Activated T-cell treated with anti-CD3 and anti-CD28 coated beads for 24 hours (primary cell): ENCODE data around the gene TPM1.
"Not testable (repeated sequence)": the region's sequence is repeated elsewhere in the genome, so short reads cannot be mapped to it uniquely, and the experiment has no call there.

Experiments
- DNase-seq: peaks from one replicate; pipeline ENCODE4 v3.0.0-alpha.2; 2020; ENCODE audit warnings: low read depth

Gene TPM1

GRCh38 chr15:63096178-63096577 lies 53.6 kb downstream of the TPM1 start:
- DNase-seq, result no peak

DNA sequence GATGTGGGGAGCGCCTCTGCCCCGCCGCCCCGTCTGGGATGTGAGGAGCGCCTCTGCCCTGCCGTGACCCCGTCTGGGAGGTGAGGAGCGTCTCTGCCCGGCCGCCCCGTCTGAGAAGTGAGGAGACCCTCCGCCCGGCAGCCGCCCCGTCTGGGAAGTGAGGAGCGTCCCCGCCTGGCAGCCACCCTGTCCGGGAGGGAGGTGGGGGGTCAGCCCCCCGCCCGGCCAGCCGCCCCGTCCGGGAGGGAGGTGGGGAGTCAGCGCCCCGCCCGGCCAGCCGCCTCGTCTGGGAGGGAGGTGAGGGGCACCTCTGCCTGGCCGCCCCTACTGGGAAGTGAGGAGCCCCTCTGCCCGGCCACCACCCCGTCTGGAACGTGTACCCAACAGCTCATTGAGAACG lies 56.4 kb downstream of the TPM1 start:
- DNase-seq, result not testable (repeated sequence)

DNA sequence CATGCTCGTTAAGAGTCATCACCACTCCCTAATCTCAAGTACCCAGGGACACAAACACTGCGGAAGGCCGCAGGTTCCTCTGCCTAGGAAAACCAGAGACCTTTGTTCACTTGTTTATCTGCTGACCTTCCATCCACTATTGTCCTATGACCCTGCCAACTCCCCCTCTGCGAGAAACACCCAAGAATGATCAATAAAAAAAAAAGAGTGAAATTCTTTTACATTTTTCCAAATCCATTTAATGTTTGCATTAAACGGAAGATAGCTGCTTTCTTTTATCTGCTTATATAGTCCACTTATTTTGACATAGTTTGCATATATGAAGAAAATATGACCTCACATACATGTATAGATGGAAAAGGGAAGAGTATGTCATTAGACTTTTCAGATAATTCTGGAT lies 57.0 kb downstream of the TPM1 start:
- DNase-seq, result not testable (repeated sequence)

DNA sequence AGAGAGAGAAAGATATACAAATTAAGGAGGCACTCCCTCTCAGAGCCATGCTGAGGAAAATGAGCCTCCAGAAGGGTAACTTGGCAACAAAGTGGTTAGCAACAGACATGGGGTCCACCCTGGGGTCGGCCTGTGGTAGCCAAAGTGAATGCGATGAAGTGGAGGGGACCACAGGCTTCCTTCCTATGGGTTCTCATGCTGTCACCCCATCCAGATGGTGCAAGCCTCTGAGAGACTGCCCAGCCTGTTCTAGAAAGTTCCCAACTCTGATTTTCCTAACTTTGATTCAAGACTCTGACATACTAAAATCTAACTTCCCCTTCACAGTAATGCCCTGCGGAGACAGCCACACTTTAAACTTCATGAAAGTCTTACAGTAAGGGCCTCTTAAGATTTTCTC lies 60.9 kb downstream of the TPM1 start:
- no peak for DNase-seq

- no peak for DNase-seq
Observed at GRCh38 chr15:63104727-63105126, 62.2 kb downstream of the TPM1 start.

GRCh38 chr15:63105354-63105753 lies 62.8 kb downstream of the TPM1 start:
- not testable (repeated sequence) for DNase-seq

GRCh38 chr15:63107895-63108546 lies 65.5 kb downstream of the TPM1 start:
- DNase-seq, result no peak

- DNase-seq, result no peak
Observed at GRCh38 chr15:63109498-63109897, 67.0 kb downstream of the TPM1 start.

GRCh38 chr15:63109920-63110319 lies 67.4 kb downstream of the TPM1 start:
- no peak for DNase-seq

- DNase-seq, result no peak
Observed at GRCh38 chr15:63110428-63111026, 68.0 kb downstream of the TPM1 start.

GRCh38 chr15:63111481-63111880 lies 68.9 kb downstream of the TPM1 start:
- DNase-seq, result no peak

- DNase-seq, result no peak
Observed at GRCh38 chr15:63112871-63113270, 70.3 kb downstream of the TPM1 start.

GRCh38 chr15:63114465-63114864 lies 71.9 kb downstream of the TPM1 start:
- no peak for DNase-seq
